Stimulated activated CD8-positive, alpha-beta memory T cell treated with anti-CD3 and anti-CD28 coated beads, Interleukin-12 subunit alpha, Interleukin-12 subunit beta, amount 100 ng/mL, for 24 hours (primary cell): ENCODE data around the gene ANXA6.
A peak's percentile ranks its signal among the peaks of the same experiment; 100 is the strongest.

Experiments used
- DNase-seq: peaks from one replicate; pipeline ENCODE4 v3.0.0-alpha.2; 2020; ENCODE audit errors: extremely low read depth

The ANXA6 gene

DNA sequence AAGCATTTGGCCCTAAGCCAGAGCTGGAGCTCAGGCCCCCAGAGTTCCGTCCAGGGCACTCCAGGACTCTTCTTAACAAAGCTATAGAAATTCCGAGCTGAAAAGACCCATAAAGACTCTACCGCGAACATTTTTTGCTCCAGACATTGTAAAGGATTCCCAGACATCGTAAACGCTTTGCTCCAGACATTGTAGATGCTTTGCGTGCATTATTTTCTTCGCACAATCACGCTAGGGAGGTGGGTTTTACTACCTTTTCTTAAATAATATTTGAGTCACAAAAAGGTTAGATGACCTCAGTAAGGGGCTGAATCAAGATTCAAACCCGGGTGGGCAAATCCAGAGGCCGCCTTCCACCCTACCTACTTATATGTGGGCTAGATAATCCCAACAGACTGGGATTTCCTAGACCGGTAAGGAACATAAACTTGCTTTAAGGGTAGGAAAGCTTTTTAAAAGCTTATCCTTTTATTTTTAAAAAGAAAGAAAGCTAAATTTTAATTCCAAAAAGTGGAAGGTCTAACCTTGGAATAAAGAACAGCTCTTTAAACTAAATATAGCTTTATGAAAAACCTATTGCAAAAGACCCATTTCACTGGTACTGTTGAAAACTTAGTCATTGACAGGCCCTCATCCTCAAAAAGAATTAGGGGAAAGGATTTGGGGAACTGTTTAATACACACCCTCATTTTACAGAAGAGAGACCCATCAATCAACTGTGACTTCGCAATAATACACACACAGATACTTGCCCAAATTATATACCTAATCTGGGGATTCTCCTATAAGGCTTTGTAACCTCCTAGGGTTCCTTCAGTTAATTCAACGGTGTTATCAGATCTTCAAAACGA lies 75.9 kb downstream of the ANXA6 start:
- DNase-seq, result no peak

DNA sequence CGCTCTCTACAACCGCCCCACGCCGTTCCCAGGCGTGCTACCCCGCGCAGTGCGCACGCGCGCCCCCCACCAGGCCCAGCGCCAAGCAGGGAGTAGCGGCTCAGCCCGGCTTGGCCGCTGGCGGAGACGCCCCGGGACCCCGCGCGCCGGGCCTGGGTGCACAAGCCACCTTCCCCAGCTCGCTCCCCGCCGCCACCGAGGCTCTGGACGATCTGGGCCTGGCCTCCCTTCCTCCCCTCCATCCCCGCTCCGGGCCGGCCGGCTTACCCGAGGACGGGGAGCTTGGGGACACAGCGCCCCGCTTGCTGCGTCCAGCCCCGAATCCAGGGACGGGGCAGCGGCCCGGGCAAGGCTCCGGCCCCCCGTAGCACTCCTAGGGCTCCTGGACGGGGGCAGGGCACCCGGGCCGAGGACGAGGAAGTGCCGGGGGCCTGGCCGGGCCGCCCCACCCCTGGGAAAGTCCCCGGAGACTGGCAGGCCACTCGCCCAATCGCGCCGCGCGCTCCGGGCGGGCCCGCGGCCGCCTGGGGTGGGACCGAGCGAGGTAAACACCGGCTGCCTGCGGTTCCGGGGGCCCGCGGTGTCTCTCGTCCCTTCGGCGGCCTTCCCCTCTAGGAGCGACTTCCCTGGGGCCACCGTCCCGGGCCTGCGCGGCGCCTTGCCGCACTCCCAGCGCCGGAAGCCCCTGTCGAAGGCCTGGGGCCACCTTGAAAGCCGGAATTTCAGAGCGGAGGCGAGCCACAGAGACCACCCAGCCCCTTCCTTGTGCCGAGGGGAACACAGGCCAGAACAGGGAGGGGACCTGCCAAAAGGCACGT lies 76.8 kb downstream of the ANXA6 start, which contains the start of gene TNIP1:
Gene TNIP1 (minus strand): TSS at position 422 of the 818 bp plus-strand sequence. CDS start 15,939 bp downstream, outside the sequence.
- peak; percentile 82 for DNase-seq

DNA sequence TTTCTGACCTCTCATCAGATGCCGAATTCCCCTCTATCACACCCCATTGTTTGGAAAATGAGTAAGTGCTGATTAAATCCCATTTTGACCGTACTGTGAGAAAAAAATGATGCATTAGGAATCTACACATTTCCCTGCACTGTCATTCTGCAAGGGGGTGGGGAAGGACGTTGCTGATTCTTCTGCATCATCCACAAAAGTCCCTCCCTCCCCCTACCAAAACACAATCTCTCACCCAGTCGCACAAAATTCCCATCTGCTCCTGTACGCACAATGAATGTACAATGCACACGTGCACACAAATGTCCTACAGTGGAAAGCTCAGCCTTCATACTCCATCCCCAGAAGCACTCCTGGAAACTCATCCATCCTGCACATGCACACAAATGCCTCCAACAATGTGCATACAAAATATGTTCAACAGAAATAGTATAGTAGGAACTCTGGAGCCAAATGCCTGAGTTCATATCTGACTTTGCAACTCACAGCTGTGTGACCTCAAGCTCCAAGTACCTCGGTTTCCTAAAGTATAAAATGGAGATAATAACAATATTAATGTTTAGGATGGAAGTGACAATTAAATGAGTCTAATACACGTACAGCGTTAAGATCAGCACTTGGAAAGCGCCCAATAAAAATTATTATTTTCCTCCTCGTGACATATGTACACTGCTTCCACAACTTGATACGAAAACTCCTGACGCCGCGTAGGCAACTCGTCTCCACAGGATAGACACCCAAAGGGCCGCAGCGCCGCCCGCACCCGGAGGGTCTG lies 77.6 kb downstream of the ANXA6 start:
- DNase-seq, result peak; percentile 43

DNA sequence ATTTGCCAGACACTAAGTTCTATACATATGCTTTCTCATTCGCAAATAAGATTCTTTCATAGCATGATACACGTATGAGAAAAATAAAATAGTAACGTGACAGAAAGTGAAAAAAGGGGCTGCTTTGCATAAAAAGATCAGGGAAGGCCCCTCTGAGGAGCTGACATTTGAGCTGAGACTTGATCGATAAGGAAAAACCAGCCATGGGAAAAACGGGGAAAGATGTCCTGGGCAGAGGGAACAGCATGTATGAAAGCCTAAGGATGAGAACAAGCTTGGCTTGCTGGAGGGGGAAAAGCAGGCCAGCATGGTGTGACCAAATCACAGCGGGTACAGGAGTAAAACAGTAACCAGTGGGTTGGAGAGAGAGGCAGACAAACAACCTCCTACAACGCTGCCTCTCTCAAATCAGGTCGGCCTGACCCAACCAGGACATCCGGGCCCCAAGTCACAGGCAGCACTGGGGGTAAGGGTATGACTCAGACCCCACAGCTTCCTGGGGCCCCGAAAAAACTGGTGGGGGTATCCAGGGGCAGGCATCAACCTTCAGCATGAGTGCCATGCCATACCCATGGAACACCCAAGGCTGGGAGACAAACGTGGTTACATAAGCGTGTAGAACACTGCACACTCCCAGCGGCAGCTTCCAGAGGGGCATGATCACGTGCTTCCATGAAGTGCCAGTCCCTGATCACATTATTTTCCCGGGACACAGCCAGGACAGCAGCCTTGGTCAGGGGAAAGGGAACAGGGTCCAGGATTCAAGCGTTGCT lies 78.9 kb downstream of the ANXA6 start:
- peak; percentile 58 for DNase-seq

DNA sequence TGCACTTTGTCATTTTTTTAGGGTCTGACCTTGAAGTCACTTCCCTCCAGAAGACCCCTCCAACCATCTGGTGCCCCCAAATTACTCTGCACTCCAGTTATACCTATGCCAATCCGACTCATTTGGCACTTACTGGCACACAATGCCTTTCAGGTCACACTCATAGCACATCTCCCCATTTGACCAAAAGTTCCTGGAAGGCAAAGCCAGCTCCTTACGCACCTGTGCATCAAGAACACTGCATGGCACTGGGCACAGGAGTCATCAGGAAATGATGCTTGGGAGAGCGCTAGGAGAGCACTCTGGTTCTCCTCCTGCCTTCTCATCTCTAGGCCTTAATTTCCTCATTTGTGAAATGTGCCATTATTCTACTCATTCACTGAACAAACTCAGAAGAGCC lies 79.6 kb downstream of the ANXA6 start:
- no peak for DNase-seq

DNA sequence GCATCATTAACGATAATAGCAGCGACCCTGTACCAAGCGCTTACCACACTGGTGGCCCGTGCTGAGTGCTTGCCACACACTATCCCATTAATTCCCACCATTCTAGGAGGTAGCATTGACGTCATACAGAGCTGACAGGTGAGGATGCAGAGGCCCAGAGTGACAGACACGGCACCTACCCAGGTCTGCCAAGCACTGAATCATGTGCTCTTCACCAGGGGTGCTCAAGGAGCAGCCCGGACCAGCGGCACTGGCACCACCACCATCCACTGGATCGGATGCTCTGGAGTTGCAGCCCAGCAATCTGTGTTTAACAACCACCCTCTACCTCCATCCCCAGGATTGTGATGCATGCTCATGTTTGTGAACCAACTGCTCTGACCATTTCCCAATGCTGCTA lies 80.2 kb downstream of the ANXA6 start:
- DNase-seq, result no peak

DNA sequence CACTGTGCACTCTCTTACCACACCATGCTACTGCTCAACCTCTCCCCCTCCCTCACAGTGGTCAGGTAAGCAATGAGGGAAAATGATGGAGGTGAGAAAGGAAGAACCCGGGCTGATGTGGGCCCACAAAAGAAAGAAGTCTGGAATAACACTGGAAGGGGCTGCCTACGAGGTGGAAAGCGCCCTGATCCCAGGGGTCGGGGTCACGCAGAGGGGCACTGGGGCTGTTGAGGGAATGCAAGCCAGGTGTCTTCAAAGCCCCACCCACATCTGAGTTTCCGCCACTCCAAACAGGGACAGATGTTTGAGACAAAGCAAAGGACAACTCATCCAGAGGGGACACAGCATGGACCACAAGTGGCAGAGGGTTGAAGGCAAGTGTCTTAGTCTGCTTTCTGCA lies 81.0 kb downstream of the ANXA6 start:
- DNase-seq, result no peak

DNA sequence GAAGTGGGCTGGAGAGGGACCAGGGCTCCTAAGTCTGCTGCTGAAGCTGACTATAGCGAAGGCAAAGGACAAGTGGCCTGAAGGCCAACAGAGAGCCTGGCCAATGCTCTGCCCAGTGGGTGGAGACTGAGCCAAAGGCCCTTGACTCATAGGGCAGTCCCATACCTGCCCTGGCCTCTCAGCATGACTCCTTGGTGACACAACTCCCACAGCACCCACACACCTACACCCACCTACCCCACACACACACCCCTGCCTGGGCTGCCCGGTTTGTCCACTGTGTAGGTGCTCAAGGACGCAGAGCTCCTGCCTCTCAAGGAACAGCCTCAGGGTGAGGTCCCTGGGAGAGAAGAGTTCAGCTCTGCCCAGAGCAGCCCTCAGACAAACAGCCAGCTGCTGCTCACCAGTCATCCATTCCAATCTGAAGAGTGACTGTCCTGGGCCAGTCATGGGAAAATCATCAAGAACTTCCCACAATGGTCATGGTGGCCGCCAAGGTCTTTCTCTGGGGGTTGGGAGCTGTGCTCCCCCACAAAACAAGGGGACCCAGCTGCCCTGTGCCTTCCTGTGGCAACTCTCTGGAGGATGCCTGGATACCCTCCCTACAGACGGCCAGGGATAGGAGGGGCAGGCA lies 81.8 kb downstream of the ANXA6 start:
- DNase-seq, result no peak

DNA sequence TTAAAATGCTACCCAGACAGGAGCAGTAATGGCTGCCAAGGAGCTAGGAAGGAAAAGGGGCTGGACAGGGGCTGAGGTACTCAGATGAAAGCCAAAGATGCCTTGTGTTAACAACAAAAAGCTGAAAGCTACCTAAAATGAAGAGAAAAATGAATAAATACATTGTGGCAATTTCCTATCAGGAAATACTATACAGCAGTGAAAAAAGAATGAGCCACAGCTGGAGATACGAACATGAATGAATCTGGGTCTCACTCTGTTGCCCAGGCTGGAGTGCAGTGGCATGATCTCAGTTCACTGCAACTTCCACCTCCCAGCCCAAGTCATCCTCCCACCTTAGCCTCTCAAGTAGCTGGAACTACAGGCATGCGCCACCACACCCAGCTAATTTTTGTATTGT lies 83.0 kb downstream of the ANXA6 start:
- no peak for DNase-seq

DNA sequence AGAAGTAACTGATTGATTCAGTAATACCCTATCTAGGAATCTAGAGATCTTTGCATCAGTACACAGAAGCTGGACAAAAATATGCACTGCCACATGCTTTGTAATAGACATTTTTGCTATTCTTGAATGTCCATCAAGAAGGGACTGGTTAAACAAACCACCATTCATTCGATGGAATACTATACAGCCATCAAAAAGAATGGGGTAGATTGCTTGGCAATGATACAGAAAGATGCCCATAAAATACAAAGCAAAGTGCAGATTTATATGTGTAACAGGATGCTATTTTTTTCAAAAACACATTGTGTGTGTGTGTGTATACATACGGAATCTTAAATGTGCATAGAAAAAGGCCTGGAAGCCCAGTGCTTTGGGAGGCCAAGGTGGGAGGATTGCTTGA lies 84.3 kb downstream of the ANXA6 start:
- DNase-seq, result no peak

DNA sequence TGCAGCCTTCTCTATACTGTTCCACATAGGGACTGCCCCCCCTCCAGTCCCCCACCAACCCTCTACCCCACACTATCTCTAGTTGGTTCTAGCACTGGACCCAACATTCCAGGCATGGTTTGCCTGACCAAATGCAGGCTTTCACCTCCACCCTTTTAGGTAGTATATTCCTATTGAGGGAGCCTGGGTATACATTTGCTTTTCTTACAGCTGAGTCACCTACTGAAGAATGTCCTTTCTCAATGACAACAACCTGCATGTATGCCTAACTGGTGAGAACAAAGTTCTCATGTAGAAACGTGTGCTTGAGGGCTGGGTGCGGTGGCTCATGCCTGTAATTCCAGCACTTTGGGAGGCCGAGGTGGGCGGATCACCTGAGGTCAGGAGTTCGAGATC lies 85.0 kb downstream of the ANXA6 start:
- DNase-seq, result no peak

DNA sequence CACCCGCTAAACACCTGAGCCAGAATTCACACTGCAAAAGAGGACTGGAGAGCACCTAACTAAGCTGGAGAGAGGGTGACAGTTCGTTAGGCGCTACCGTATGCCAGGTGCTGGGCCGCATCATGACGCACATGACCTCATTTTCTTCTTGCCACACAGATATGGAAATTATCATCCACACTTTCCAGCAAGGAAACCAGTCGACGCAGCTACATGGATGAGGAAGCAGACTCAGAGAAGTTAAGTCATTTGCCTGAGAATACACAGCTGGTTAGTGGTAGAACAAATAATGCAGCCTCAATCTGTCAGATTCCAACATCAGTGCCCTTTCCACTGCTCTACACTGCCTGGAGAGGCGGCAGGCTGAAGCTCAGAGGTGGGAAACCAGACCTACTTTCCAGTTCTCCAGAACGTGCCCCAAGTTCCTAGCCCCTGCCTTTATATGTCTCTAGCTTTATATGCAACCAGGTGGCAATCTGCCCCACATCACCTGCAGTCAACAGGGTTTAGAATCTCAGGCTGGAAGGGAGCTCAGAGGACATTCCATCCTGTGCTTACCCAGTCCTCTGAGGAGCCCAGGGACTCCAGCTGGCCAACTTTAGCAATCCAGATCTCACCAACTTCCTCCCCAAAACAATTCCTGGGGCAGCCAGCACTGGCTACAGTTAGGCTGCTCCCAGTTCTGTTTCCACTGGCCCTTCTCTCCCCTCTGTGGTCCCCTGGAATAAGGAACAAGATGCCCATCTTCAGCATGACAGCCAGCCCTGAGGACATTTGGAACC lies 85.5 kb downstream of the ANXA6 start:
- no peak for DNase-seq

DNA sequence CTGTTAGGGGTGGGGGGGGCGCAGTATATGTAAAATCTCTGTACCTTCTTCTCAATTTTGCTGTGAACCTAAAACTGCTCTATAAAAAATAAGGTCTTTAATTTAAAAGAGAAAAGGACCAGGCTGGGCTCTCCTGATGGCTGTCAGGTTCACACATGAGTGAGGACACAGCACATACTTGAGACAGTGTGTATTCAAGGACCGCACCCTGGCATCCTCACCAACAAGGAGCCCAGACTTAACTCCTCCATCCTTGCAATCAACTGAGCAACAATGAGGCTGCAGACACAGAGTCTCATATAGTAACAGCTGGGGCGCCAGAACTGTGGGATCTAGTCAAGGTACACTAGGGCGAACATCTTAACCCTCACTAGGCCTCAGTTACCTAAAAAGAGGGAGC lies 86.6 kb downstream of the ANXA6 start:
- DNase-seq, result no peak

DNA sequence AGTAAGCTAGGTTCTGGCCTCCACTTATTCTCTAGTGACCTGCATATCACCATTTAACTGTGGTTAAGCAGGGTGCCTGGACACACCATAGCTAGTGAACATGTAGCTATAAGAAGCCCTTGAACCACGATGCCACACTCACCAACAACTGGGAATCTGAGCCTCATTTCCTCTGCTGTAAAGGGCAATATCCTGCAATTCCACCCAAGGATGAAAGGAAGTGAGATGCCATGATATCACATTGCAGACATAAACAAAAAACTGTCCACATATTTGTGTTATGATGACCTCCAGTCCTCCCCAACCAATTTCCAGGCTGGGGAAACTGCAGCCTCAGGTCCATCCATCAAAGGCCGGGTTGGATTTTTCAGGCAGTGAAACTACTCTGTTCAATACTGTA lies 87.1 kb downstream of the ANXA6 start:
- DNase-seq, result no peak

DNA sequence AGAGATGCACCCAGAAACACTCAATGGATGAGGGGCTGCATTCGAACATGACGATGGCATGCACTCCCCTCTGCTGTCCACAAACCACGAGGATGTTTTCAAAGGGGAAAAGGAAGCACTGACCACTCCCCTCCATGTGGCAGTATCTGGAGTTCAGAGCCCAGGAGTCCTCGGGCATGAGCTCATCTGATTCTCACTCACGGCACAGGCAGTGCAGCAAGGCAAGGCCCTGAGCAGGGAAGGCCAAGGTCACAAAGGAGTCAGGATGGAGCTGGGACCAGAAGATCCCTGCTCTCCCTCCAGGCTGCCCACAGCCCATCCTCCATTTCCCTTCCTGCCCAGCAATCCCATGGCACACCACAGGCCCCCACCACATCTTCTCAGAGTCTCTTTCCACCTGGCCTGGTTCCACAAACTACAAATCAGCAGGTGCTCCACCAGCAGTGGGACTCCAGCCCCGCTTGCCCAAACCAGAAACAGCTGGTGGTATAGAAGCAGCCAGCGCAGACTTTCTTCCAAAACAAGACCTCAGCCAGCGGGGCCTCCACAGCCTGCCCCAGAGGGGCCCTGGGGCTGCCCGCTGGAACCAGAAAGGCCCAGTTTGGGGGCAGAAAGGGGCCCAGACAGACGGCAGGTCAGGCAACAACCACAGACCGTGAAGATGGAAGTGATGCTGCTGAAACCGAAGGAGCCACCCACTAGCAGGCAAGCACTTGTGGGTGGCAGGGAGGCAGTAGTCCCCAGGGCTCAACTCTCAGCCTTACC lies 89.0 kb downstream of the ANXA6 start:
- DNase-seq, result no peak

DNA sequence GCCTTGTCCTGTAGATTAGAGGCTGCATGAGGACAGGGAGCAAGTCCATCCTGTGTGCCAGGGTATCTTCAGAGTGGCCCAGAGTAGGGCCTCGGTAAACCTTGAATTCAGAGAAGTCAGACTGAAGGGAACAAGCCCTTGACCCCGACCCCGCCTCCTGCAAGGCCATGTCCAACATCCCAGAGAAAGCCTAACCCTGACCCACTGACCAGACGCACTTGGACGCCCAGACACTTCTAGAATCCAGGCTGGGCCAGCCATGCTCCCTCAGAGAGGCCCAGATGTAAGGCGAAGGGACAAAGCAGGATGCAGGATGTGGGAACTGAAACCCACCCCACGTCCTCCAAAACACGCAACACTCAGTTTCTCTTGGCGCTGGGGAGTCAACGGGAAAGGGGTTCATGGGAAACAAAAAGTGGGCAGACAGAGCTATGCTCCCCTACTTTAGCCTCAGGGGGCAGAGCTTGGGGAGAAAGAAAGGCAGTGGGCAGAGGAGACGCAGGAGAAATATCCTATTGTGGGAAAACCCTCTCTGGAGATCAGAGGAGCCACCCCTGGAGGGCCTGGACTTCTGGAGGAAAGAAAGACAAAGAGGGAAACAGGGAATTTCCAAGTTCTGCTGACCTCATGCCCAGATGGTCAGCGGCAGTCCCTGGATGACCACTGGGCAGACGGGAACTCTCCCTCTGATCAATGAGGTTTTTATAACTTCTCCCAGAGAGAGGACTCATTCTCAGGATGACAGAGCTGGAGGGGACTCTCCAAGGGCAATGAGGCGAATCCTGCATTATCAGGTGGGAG lies 89.7 kb downstream of the ANXA6 start:
- DNase-seq, result no peak

DNA sequence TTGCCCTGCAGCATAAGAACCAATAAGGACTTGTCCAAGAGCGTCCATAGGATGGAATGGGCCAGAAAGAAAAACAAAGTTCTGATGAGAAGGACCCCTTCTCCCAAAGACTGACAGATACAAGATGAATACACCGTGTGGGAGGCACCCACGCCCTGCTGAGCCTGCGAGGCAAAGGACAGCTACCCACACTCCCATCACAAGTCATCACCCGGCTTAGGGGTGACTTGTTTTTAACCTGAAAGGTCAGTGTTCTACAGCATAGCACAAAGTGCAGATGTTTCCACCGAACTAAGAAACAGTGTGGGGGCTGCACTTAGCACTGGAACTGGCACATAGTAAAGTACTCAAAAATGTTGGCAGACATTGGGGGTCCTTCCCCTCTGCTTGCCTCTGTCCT lies 90.7 kb downstream of the ANXA6 start:
- DNase-seq, result no peak

DNA sequence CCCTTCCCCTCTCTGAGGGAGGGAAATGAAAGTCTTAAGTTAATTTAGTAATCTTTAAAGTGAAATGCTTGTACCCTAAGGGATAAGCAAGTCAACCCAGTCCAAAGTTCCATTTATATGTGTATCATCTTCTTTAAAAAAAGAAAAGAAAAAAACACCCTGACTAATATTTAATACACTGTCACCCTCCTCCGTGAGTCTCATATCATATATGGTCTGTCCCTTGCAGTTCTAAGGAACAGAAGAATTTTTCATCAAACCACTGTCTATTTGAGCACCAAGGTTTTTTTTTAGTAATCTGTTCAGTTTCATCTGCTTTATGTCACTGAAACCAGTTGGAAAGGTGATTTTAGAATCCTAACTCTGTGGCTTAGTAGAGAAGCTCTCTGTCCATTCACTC lies 92.0 kb downstream of the ANXA6 start:
- DNase-seq, result no peak
